GM23338 (cell line): Measurements from ENCODE around the gene TSFM.

Experiments used
- EZH2 ChIP-seq: fragments of 200-600 bp; sonication (generic); IDR thresholded peaks from one replicate; pipeline ENCODE4 v1.8.0; 2017; ENCODE audit warnings: antibody characterized with exemption, mild to moderate bottlenecking, low read depth; ENCODE audit not compliant: unreplicated experiment
- POLR2AphosphoS5 ChIP-seq: IDR thresholded peaks from 2 replicates; pipeline ENCODE4 v1.6.1; 2016; ENCODE audit warnings: antibody characterized with exemption, low read depth
- TF ChIP-seq, protein P1 (sequence below): IDR thresholded peaks from 2 replicates; pipeline ENCODE4 v1.6.1; 2016; ENCODE audit warnings: antibody characterized with exemption
- TF ChIP-seq, protein P2 (sequence below), 2 experiments: fragments of 200-600 bp in 1 of 2; sonication (generic) in 1 of 2; conservative IDR thresholded peaks; 2 replicates each; pipeline versions ENCODE4 v1.5.1 to v1.6.1; 2016 to 2017; ENCODE audit warnings: antibody characterized with exemption in 2 of 2, low read depth in 2 of 2, mild to moderate bottlenecking in 2 of 2, moderate library complexity in 1 of 2

DNA sequence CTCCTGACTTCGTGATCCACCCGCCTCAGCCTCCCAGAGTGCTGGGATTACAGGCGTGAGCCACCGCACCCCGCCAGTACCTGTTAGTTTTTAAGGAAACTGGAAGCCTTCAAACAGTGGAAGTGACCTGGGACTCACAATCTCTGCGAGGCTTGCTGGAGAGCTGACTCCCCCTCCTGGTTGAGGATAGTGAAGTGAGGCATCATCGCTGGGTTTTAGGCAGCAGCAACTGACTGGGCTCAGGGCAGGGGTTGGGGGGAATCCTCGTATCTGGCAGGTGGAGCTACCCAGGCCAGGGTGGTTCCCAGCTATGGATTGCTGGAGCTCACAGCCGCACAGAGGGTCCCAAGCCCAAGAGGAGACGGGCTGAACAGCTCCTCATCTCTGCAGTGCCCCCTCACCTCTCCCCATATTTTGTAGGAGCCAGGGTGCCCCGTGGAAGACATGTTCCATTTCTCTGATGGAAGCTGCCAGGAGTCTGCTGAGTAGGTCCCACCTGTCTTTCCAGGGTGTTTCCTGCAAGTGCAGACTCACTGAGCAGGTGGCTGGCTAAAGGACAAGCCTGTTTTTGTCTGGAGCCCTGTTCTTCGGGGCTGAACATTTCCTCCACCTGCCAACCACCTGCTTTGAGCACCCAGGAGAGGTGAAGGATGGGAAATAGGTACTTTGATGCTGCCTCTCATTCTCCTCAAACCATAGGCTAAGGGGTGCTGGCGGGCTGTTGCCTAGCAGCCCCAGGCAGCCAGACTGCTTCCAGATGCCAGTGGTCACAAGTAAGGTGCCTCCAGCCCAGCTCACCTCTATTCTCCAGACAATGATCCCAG is 32.8 kb downstream of the TSFM start:
- TF ChIP-seq EZH2 (no peak), POLR2AphosphoS5 (no peak)
- TF ChIP-seq, protein P1, sequence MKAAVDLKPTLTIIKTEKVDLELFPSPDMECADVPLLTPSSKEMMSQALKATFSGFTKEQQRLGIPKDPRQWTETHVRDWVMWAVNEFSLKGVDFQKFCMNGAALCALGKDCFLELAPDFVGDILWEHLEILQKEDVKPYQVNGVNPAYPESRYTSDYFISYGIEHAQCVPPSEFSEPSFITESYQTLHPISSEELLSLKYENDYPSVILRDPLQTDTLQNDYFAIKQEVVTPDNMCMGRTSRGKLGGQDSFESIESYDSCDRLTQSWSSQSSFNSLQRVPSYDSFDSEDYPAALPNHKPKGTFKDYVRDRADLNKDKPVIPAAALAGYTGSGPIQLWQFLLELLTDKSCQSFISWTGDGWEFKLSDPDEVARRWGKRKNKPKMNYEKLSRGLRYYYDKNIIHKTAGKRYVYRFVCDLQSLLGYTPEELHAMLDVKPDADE, result no peak
- TF ChIP-seq, protein P2, sequence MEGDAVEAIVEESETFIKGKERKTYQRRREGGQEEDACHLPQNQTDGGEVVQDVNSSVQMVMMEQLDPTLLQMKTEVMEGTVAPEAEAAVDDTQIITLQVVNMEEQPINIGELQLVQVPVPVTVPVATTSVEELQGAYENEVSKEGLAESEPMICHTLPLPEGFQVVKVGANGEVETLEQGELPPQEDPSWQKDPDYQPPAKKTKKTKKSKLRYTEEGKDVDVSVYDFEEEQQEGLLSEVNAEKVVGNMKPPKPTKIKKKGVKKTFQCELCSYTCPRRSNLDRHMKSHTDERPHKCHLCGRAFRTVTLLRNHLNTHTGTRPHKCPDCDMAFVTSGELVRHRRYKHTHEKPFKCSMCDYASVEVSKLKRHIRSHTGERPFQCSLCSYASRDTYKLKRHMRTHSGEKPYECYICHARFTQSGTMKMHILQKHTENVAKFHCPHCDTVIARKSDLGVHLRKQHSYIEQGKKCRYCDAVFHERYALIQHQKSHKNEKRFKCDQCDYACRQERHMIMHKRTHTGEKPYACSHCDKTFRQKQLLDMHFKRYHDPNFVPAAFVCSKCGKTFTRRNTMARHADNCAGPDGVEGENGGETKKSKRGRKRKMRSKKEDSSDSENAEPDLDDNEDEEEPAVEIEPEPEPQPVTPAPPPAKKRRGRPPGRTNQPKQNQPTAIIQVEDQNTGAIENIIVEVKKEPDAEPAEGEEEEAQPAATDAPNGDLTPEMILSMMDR (conservative IDR thresholded peaks at IDR 0.05; ENCODE audit: low read depth in 2 of 2), result peak; percentile 37 to 83
